NT2/D1 (cell line): ENCODE measurements around the gene CD14.

Experiments used
- SUZ12 ChIP-seq: IDR thresholded peaks from 2 replicates; pipeline ENCODE4 v1.6.1; 2011; ENCODE audit not compliant: insufficient read length, insufficient read depth; ENCODE audit errors: extremely low read depth
- ZNF274 ChIP-seq: IDR thresholded peaks from 2 replicates; pipeline ENCODE4 v1.6.1; 2011; ENCODE audit warnings: mild to moderate bottlenecking, low read depth, low read length

- TF ChIP-seq SUZ12 (no peak), ZNF274 (no peak)
Measured at GRCh38 chr5:140671472-140672125, 38.6 kb upstream of the CD14 start.
